HG02970 (cell line): Measurements from ENCODE around the gene GHDC.
A peak's percentile ranks its signal among the peaks of the same experiment; 100 is the strongest.
"Not testable (repeated sequence)": the region's sequence is repeated elsewhere in the genome, so short reads cannot be mapped to it uniquely, and the experiment has no call there.

ENCODE experiments used
- ATAC-seq: cut with Tn5 transposase; IDR thresholded peaks from one replicate; pipeline ENCODE4 v1.9.1; 2021; ENCODE audit warnings: mild to moderate bottlenecking, moderate library complexity, moderate number of reproducible peaks; ENCODE audit not compliant: unreplicated experiment, low FRiP score

The GHDC gene

GRCh38 chr17:42193969-42194899 lies at the start of gene GHDC:
Gene GHDC (minus strand): TSS chr17:42194494. CDS start chr17:42193581, 913 bp downstream.
- ATAC-seq = peak; percentile 72

DNA sequence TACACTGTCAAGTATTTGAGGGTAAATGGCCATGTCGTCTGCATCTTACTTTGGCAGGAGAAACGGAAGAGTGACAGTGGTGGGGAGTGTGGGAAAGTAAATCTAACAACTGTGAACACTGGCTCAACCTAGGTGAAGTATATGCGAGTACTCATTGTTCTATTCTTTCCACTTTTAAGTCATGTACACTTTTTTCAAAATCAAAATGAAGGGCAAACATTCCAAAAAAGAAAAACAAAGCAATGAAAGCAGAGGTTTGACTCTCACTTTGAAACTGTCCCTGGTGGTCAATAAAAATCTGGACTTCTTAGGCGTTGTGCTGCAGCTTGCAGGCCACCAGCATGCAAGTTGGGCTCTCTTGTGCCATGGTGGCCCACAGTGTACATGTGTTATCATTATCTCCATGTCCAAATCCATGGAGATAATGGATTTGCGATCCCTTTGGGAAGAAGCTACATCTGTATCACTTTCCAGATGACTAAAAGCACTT lies 49.2 kb upstream of the GHDC start:
- ATAC-seq = no peak

- ATAC-seq = no peak
Measured at GRCh38 chr17:42241871-42242270, 47.6 kb upstream of the GHDC start.

- ATAC-seq = not testable (repeated sequence)
Measured at GRCh38 chr17:42240863-42241262, 46.6 kb upstream of the GHDC start.

- ATAC-seq = no peak
Measured at GRCh38 chr17:42240201-42240600, 45.9 kb upstream of the GHDC start.

- ATAC-seq = not testable (repeated sequence)
Measured at GRCh38 chr17:42239576-42239975, 45.3 kb upstream of the GHDC start.

- ATAC-seq = no peak
Measured at GRCh38 chr17:42236760-42237159, 42.5 kb upstream of the GHDC start.

- no peak for ATAC-seq
Measured at GRCh38 chr17:42233994-42234393, 39.7 kb upstream of the GHDC start.

- ATAC-seq = no peak
Measured at GRCh38 chr17:42233156-42233555, 38.9 kb upstream of the GHDC start.

- ATAC-seq = no peak
Measured at GRCh38 chr17:42230225-42230624, 35.9 kb upstream of the GHDC start.

DNA sequence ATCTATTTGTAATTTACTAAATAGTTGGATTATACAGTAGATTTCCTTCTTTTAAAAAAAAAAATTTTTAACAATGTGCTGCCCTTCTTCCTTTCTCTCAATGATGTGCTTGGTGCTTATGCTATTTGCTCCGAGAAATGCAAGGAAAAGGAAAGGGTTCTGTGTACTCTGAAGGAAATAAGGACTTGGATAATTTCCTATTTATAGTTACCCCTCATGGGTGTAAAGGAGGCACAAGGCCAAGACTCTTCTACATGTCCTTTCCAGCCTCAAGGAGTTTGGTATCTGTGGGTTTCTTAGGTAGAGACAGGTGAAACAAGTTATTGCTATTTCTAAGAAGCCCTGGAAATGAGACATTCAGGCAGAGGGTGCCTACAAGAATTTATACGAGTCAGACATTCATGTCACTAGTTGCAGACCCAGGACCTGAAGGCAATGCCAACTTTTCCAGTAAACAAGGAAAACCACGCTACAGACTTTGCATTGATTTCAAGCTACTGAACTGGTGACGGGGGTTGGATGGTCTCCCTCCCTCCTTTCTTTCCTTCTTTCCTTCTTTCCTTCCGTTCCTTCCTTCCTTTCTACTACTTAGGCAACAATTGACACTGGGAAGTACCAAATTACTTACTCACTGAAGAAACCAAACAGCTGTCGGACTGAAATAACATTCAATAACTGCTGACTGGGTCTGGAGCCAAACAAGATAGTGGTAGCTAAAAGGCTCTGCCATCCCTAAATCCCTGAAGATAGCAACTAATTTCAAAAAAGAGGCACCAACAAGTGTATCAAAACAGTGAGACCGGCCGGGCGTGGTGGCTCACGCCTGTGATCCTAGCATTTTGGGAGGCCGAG lies 33.8 kb upstream of the GHDC start:
- no peak for ATAC-seq

GRCh38 chr17:42225646-42226045 lies 31.4 kb upstream of the GHDC start:
- ATAC-seq = no peak

- ATAC-seq = no peak
Measured at GRCh38 chr17:42224651-42225050, 30.4 kb upstream of the GHDC start.

DNA sequence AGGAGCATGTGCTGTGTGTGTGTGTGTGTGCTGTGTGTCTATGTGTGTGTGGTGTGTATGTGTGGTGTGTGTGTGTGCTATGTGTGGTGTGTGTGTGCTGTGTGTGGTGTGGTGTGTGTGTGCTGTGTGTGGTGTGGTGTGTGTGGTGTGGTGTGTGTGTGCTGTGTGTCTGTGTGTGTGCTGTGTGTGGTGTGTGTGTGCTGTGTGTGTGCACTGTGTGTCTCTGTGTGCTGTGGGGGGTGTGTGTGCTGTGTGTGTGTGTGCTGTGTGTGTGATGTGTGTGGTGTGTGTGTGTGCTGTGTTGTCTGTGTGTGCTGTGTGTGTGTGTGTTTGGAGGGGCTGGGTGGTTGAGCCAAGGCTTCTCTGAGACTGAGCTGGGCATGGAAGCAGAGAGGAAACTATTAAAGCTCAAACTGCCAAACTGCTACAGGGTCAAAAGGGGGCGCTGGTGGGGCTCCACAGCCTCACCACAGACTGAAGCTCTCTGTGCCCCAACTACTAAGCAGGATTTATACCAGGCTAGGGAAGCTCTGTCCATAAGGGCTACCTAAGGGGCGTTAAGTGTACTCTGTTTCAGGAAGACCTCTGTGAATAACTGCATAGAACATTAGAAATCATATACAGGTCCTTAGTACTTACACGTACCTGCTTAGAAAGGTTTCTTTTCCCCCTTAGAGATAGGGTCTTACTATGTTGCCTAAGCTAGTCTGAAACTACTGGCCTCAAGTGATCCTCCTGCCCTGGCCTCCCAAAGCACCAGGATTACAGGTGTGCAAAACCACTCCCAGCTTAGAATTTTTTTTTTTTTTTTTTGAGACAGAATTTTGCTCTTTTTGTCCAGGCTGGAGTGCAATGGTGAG lies 27.8 kb upstream of the GHDC start:
- no peak for ATAC-seq

DNA sequence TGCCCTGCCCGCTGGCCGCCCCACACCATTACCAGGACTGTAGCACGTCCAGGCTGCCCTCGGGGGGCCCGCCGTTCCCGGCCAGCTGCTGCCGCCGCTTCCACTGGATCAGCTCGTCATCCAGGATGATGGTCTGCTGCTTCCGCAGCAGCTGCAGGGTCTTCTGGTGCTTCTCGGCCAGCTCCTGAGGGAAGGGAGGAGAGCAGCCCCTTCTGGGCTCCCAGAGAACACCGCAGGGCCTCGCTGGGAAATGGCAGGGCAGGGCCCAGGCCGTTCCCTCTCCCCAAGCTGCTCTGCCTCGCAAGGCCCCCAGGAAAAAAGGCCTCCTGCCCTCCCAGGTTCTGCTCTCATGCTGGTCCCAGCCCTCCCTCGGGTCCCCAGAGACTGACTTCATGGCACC lies 25.0 kb upstream of the GHDC start:
- ATAC-seq = not testable (repeated sequence)

GRCh38 chr17:42214156-42214555 lies 19.9 kb upstream of the GHDC start:
- ATAC-seq = no peak

- ATAC-seq = no peak
Measured at GRCh38 chr17:42212382-42212781, 18.1 kb upstream of the GHDC start.

- not testable (repeated sequence) for ATAC-seq
Measured at GRCh38 chr17:42211921-42212341, 17.6 kb upstream of the GHDC start.

DNA sequence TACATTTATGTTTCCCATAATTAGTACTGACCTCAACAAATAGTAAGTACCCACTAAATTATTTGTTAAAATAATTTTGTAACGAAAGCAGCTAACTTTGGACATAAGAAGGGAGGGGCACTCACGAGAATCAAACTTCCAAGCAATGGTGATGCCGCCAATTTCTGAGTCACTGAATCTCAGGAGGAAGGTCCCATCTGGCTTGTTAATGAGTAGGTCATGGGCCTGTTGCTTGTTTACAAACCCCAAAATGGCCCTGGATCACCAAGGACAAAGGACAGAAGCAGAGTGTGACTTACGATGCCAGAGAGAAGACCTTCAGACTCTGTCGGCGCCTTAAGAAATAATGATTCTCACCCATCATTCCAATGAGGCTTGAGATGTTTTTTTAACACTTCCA lies 15.8 kb upstream of the GHDC start:
- no peak for ATAC-seq

DNA sequence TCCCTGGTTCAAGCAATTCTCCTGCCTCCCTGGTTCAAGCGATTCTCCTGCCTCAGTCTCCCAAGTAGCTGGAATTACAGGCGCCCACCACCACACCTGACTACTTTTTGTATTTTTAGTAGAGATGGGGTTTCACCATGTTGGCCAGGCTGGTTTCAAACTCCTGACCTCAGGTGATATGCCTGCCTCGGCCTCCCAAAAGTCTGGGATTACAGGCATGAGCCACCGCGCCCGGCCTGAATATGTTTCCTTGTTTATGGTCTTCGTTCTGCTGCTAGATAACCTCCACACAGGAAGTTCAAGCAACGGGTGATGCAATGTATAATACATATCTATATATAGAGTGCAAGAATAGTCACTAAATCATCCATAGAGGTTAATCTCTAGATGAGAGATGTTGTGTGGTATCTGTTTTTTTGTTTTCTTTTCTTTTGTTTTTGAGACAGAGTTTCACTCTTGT lies 11.9 kb upstream of the GHDC start:
- ATAC-seq = not testable (repeated sequence)
